Ovary (tissue), 9 donors: Measurements from ENCODE around the gene JHY. TPM values are rescaled to one million over a fixed set of nuclear protein-coding genes. Genes with fewer than 3 reads are reported as not detected.

Source experiments
- DNase-seq, 5 donors: peaks; one replicate each; pipeline ENCODE4 v3.0.0-alpha.2; 2019 to 2020
- H3K27ac ChIP-seq, 2 donors: fragments of 200-600 bp; one replicate each; pipeline versions ENCODE4 v1.5.1 to v1.8.0; 2019 to 2022
- H3K27me3 ChIP-seq: fragments of 200-600 bp; one replicate; pipeline ENCODE4 v1.8.0; 2022
- H3K36me3 ChIP-seq: fragments of 200-600 bp; sonication (generic); one replicate; pipeline ENCODE4 v1.5.1; 2019
- H3K4me1 ChIP-seq: one replicate; pipeline ENCODE4 v1.8.1; 2013; ENCODE audit warnings: mild to moderate bottlenecking, moderate library complexity; ENCODE audit not compliant: insufficient read depth
- H3K4me3 ChIP-seq: fragments of 200-600 bp; sonication (generic); one replicate; pipeline ENCODE4 v1.5.1; 2017
- H3K9me3 ChIP-seq, 2 donors: fragments of 200-600 bp in 1 of 2; sonication (generic) in 1 of 2; one replicate each; pipeline versions ENCODE4 v1.5.1 to v1.8.1; 2013 to 2019; ENCODE audit warnings: mild to moderate bottlenecking in 1 of 2, moderate library complexity in 1 of 2
- CTCF ChIP-seq, 3 donors: fragments of 450-650 bp in 2 of 3; fragments of 200-600 bp in 1 of 3; IDR thresholded peaks; one replicate each; pipeline versions ENCODE4 v1.5.1 to v1.8.0; 2016 to 2022; ENCODE audit warnings: antibody characterized with exemption in 3 of 3, mild to moderate bottlenecking in 1 of 3
- EP300 ChIP-seq: sonication (generic); formaldehyde crosslinking; IDR thresholded peaks from one replicate; pipeline ENCODE4 v1.6.1; 2017; ENCODE audit warnings: antibody characterized with exemption
- POLR2A ChIP-seq: fragments of 450-650 bp; IDR thresholded peaks from one replicate; pipeline ENCODE4 v1.6.1; 2017; ENCODE audit warnings: antibody characterized with exemption, mild to moderate bottlenecking, moderate library complexity
- WGBS, 3 donors: extraction: QIAGEN DNeasy Blood & Tissue Kit in 1 of 3; methylation state at CpG; one replicate each; pipeline versions ENCODE4 v1.1.5 to v1.1.7; 2013 to 2017; 5-methylcytosine and 5-hydroxymethylcytosine counted together
- intact Hi-C, 4 donors: fragments of 100-400 bp; cut with DNase I; formaldehyde crosslinking; loops; one replicate each; pipeline versions ENCODE4 v1.11.0 to v1.15.1; 2022 to 2023
- polyA plus RNA-seq, 2 donors: library from polyadenylated mRNA; stranded (reverse); fragments of 200-250 nt in 1 of 2; fragments of 350-450 nt in 1 of 2; fragmentation: Illumina TruSeq in 1 of 2; extraction: RNeasy Lipid Tissue Mini Kit (QIAGEN cat#74804) in 1 of 2; gene quantifications; one replicate each; pipeline ENCODE4 v1.2.3, GENCODE V29; 2013 to 2014
- total RNA-seq, 7 donors: library from RNA; depleted of rRNA in 2 of 7; stranded (reverse); fragments of >200 nt in 2 of 7; fragmentation: NEBNext Ultra II Directional in 3 of 7; extraction: Animal tissue kit (Norgen Biotek cat#: 25700) in 3 of 7; gene quantifications; one replicate each; pipeline versions ENCODE4 v1.1.0 to v1.2.4, GENCODE V29; 2016 to 2023
- donor health status: DM: no; HTN: no; CAD: no; lungs with moderate emphysema.
- donor health status: DM: no; HTN: no; CAD: no.
- donor health status: Bipolar disorder and iron deficiency.
- donor health status: DM: yes; HTN: yes; CAD: no.
- donor health status: DM: no; HTN: no; CAD: no.
- donor health status: DM: yes; HTN: yes; CAD: no.

Gene JHY
- total and polyA plus RNA-seq, 9 donors = 2.2 to 7.9 (median 3.7) TPM

GRCh38 chr11:122976734-122977469 lies 94.3 kb downstream of the JHY start:
- no peaks in the 10 kb centered on the region for H3K4me1 ChIP-seq
- H3K36me3 ChIP-seq = no peaks in the 10 kb centered on the region
- 3 to 4% (median 3%) methylated on average over 49 to 50 of the region's 50 CpGs for WGBS, 3 donors
- H3K27ac ChIP-seq = no peak overlapping the region
- H3K9me3 ChIP-seq = no peaks in the 10 kb centered on the region
- no peak for DNase-seq
- no peaks in the 10 kb centered on the region for H3K27me3 ChIP-seq
- no peak for TF ChIP-seq CTCF (IDR thresholded peaks at IDR 0.05)
- no peak for TF ChIP-seq POLR2A
- TF ChIP-seq EP300 = no peak
- intact Hi-C loops = no loop called here
- H3K4me3 ChIP-seq = no peak overlapping the region

- H3K4me3 ChIP-seq = no peak overlapping the region
- intact Hi-C loops = no loop called here
- WGBS, 3 donors = 3 to 6% (median 4%) methylated on average over 46 to 50 of the region's 50 CpGs
- DNase-seq = no peak
- no peaks in the 10 kb centered on the region for H3K9me3 ChIP-seq
- TF ChIP-seq EP300 = no peak
- TF ChIP-seq POLR2A = no peak
- TF ChIP-seq CTCF (IDR thresholded peaks at IDR 0.05) = no peak
- no peaks in the 10 kb centered on the region for H3K4me1 ChIP-seq
- no peaks in the 10 kb centered on the region for H3K27me3 ChIP-seq
- no peak overlapping the region for H3K27ac ChIP-seq
- H3K36me3 ChIP-seq = no peaks in the 10 kb centered on the region
These were observed 95.1 kb downstream of the JHY start for GRCh38 chr11:122977470-122978298.

GRCh38 chr11:122978299-122978620 lies 95.7 kb downstream of the JHY start:
- Histone ChIP-seq H3K36me3 (no peaks in the 10 kb centered on the region), H3K4me1 (no peaks in the 10 kb centered on the region), H3K4me3 (no peak overlapping the region), H3K9me3 (no peaks in the 10 kb centered on the region), H3K27me3 (no peaks in the 10 kb centered on the region), H3K27ac (no peak overlapping the region)
- WGBS, 3 donors = 11 to 26% (median 16%) methylated on average over 7 of the region's 7 CpGs
- TF ChIP-seq POLR2A (no peak), CTCF (IDR thresholded peaks at IDR 0.05) (no peak), EP300 (no peak)
- intact Hi-C loops = no loop called here
- no peak for DNase-seq

GRCh38 chr11:122979103-122979814 lies 96.7 kb downstream of the JHY start:
- intact Hi-C loops = no loop called here
- 4 to 5% (median 5%) methylated on average over 44 of the region's 44 CpGs for whole genome bisulfite sequencing, 3 donors
- H3K27me3 ChIP-seq = no peaks in the 10 kb centered on the region
- no peak for TF ChIP-seq CTCF (IDR thresholded peaks at IDR 0.05)
- no peak for TF ChIP-seq POLR2A
- TF ChIP-seq EP300 = no peak
- no peak overlapping the region for H3K27ac ChIP-seq
- DNase-seq = no peak
- H3K36me3 ChIP-seq = no peaks in the 10 kb centered on the region
- H3K4me1 ChIP-seq = no peaks in the 10 kb centered on the region
- no peak overlapping the region for H3K4me3 ChIP-seq
- H3K9me3 ChIP-seq = no peaks in the 10 kb centered on the region
